Astrocyte (in vitro differentiated cells and primary cell): ENCODE measurements around the gene LRRC26. TPM values are rescaled to one million over a fixed set of nuclear protein-coding genes. Genes with fewer than 3 reads are reported as not detected.

Source experiments
- DNase-seq: peaks from one replicate; pipeline ENCODE4 v3.0.0-alpha.2; 2010; ENCODE audit warnings: low read depth
- FAIRE-seq: peaks from 2 replicates; lab custom pipeline; 2011; peaks lifted over from hg19 to GRCh38; lab: Jason Lieb, UNC
- H2AFZ ChIP-seq: 2 replicates; pipeline ENCODE4 v1.6.0; 2012; ENCODE audit warnings: low read depth, low read length, inconsistent platforms
- H3K27ac ChIP-seq: 2 replicates; pipeline ENCODE4 v1.5.1; 2011; ENCODE audit warnings: low read depth, low read length, inconsistent platforms
- H3K27me3 ChIP-seq: 2 replicates; pipeline ENCODE4 v1.6.0; 2011; ENCODE audit warnings: low read length, inconsistent platforms; ENCODE audit not compliant: insufficient read depth
- H3K36me3 ChIP-seq: 2 replicates; pipeline ENCODE4 v1.5.1; 2011; ENCODE audit warnings: low read length, inconsistent platforms; ENCODE audit not compliant: insufficient read depth
- H3K4me1 ChIP-seq: 2 replicates; pipeline ENCODE4 v1.5.1; 2011; ENCODE audit warnings: low read length, inconsistent platforms; ENCODE audit not compliant: insufficient read depth
- H3K4me2 ChIP-seq: 2 replicates; pipeline ENCODE4 v1.6.0; 2012; ENCODE audit warnings: low read length, inconsistent platforms
- H3K4me3 ChIP-seq: 2 replicates; pipeline ENCODE4 v1.5.1; 2011; ENCODE audit warnings: low read depth, mild to moderate bottlenecking, low read length, inconsistent platforms; ENCODE audit not compliant: insufficient read depth
- H3K79me2 ChIP-seq: 2 replicates; pipeline ENCODE4 v1.6.0; 2012; ENCODE audit warnings: mild to moderate bottlenecking, low read length, inconsistent platforms; ENCODE audit not compliant: insufficient read depth
- H3K9ac ChIP-seq: 2 replicates; pipeline ENCODE4 v1.6.0; 2012; ENCODE audit warnings: mild to moderate bottlenecking, low read length, inconsistent platforms
- H3K9me3 ChIP-seq: 2 replicates; pipeline ENCODE4 v1.5.1; 2012; ENCODE audit warnings: low read depth, mild to moderate bottlenecking, low read length, inconsistent platforms; ENCODE audit not compliant: insufficient read depth
- H4K20me1 ChIP-seq: 2 replicates; pipeline ENCODE4 v1.6.0; 2012; ENCODE audit warnings: low read length, inconsistent platforms; ENCODE audit not compliant: insufficient read depth
- H3K27ac Mint-ChIP-seq: one replicate; pipeline ENCODE4 v1.8.0; 2021; ENCODE audit warnings: mild to moderate bottlenecking, mixed read lengths; ENCODE audit not compliant: unreplicated experiment
- H3K27me3 Mint-ChIP-seq: one replicate; pipeline ENCODE4 v1.8.0; 2021; ENCODE audit warnings: low read depth, mixed read lengths; ENCODE audit not compliant: unreplicated experiment
- H3K36me3 Mint-ChIP-seq: one replicate; pipeline ENCODE4 v1.8.0; 2021; ENCODE audit warnings: low read depth, mixed read lengths; ENCODE audit not compliant: unreplicated experiment
- H3K4me1 Mint-ChIP-seq: one replicate; pipeline ENCODE4 v1.8.0; 2021; ENCODE audit warnings: low read depth, mixed read lengths; ENCODE audit not compliant: unreplicated experiment
- H3K4me3 Mint-ChIP-seq: one replicate; pipeline ENCODE4 v1.8.0; 2021; ENCODE audit warnings: mild to moderate bottlenecking, moderate library complexity, mixed read lengths; ENCODE audit not compliant: unreplicated experiment
- H3K9me3 Mint-ChIP-seq: one replicate; pipeline ENCODE4 v1.8.0; 2021; ENCODE audit warnings: mild to moderate bottlenecking, mixed read lengths; ENCODE audit not compliant: unreplicated experiment
- CTCF ChIP-seq: IDR thresholded peaks from 2 replicates; pipeline ENCODE4 v1.5.1; 2011; ENCODE audit warnings: low read depth, mild to moderate bottlenecking, inconsistent platforms, low read length, moderate library complexity; ENCODE audit not compliant: insufficient read depth
- EZH2 ChIP-seq: IDR thresholded peaks from 2 replicates; pipeline ENCODE4 v1.6.1; 2012; ENCODE audit warnings: mild to moderate bottlenecking, low read length, inconsistent platforms; ENCODE audit not compliant: insufficient read depth
- total RNA-seq: library from RNA; stranded (reverse); gene quantifications from 2 replicates; pipeline ENCODE4 v1.2.1, GENCODE V29; 2021

Gene LRRC26
- total RNA-seq, 1 donor from 2014 or later, result not detected

GRCh38 chr9:137172901-137173795, 3.3 kb upstream of the LRRC26 start:
- Histone ChIP-seq H3K4me1 (no peaks in the 10 kb centered on the region), H3K36me3 (peaks cover 3% of the 10 kb centered on the region), H2AFZ (no peak overlapping the region), H3K4me3 (no peak overlapping the region), H3K27ac (no peak overlapping the region), H3K9ac (no peak overlapping the region), H3K9me3 (no peaks in the 10 kb centered on the region), H4K20me1 (peaks cover 17% of the 10 kb centered on the region), H3K27me3 (peaks cover 18% of the 10 kb centered on the region), H3K4me2 (no peak overlapping the region), H3K79me2 (no peaks in the 10 kb centered on the region)
- no peaks in the 10 kb centered on the region for H3K9me3 Mint-ChIP-seq
- FAIRE-seq, result no peak
- DNase-seq, result no peak
- peaks cover 15% of the 10 kb centered on the region for H3K27me3 Mint-ChIP-seq
- no peak overlapping the region for H3K4me3 Mint-ChIP-seq
- H3K27ac Mint-ChIP-seq, result no peak overlapping the region
- no peaks in the 10 kb centered on the region for H3K4me1 Mint-ChIP-seq
- H3K36me3 Mint-ChIP-seq, result peaks cover 7% of the 10 kb centered on the region
- no peak for TF ChIP-seq EZH2
- no peak for TF ChIP-seq CTCF

- H3K9me3 ChIP-seq, result no peaks in the 10 kb centered on the region
- no peak overlapping the region for H3K27ac ChIP-seq
- H3K4me1 Mint-ChIP-seq, result no peaks in the 10 kb centered on the region
- no peak overlapping the region for H3K4me2 ChIP-seq
- H3K36me3 Mint-ChIP-seq, result no peaks in the 10 kb centered on the region
- FAIRE-seq (no peak), DNase-seq (no peak)
- H2AFZ ChIP-seq, result no peak overlapping the region
- H3K4me3 ChIP-seq, result no peak overlapping the region
- H3K27ac Mint-ChIP-seq, result no peak overlapping the region
- H3K27me3 ChIP-seq, result peaks cover 25% of the 10 kb centered on the region
- no peaks in the 10 kb centered on the region for H3K36me3 ChIP-seq
- no peaks in the 10 kb centered on the region for H3K4me1 ChIP-seq
- no peak overlapping the region for H3K9ac ChIP-seq
- H3K9me3 Mint-ChIP-seq, result no peaks in the 10 kb centered on the region
- peaks cover 20% of the 10 kb centered on the region for H3K27me3 Mint-ChIP-seq
- no peak for TF ChIP-seq EZH2
- TF ChIP-seq CTCF, result no peak
- no peak overlapping the region for H3K4me3 Mint-ChIP-seq
- peaks cover 7% of the 10 kb centered on the region for H4K20me1 ChIP-seq
- no peaks in the 10 kb centered on the region for H3K79me2 ChIP-seq
These were observed 1.5 kb upstream of the LRRC26 start for GRCh38 chr9:137171149-137171900.
